Upper lobe of right lung (tissue), 1 donor: ENCODE results near the gene METTL17. TPM values are rescaled to one million over a fixed set of nuclear protein-coding genes. Genes with fewer than 3 reads are reported as not detected.

Experiments used
- ATAC-seq: fragments of 200-7000 bp; cut with Tn5 transposase; one replicate; pipeline ENCODE4 v1.9.1; 2020; ENCODE audit warnings: mild to moderate bottlenecking, moderate library complexity
- DNase-seq: peaks from one replicate; pipeline ENCODE4 v3.0.0-alpha.2; 2020
- H3K27ac ChIP-seq: fragments of 200-600 bp; one replicate; pipeline ENCODE4 v1.8.0; 2022
- H3K27me3 ChIP-seq: fragments of 200-600 bp; one replicate; pipeline ENCODE4 v1.8.0; 2022; ENCODE audit warnings: mild to moderate bottlenecking
- H3K36me3 ChIP-seq: fragments of 200-600 bp; one replicate; pipeline ENCODE4 v1.8.0; 2022
- H3K4me1 ChIP-seq: fragments of 200-600 bp; one replicate; pipeline ENCODE4 v1.8.0; 2022
- H3K4me3 ChIP-seq: fragments of 200-600 bp; one replicate; pipeline ENCODE4 v1.8.0; 2022; ENCODE audit warnings: mild to moderate bottlenecking
- H3K9me3 ChIP-seq: fragments of 200-600 bp; one replicate; pipeline ENCODE4 v1.8.0; 2022
- intact Hi-C: fragments of 100-400 bp; cut with DNase I; formaldehyde crosslinking; loops from one replicate; pipeline ENCODE4 v1.11.0; 2022
- microRNA-seq: library from miRNA; unstranded; fragments of <30 nt; microRNA quantifications from one replicate; pipeline ENCODE4 v1.2.0, GENCODE V29; 2020; ENCODE audit warnings: borderline microRNAs expressed
- total RNA-seq: library from RNA; stranded (reverse); fragmentation: NEBNext Ultra II Directional; extraction: Animal tissue kit (Norgen Biotek cat#: 25700); gene quantifications from one replicate; pipeline ENCODE4 v1.2.1, GENCODE V29; 2021
- TF ChIP-seq, protein P1 (sequence below): fragments of 200-600 bp; IDR thresholded peaks from one replicate; pipeline ENCODE4 v1.8.0; 2022; ENCODE audit warnings: antibody characterized with exemption
- donor health status: DM: no; HTN: yes; CAD: no; lungs with severe emphysema.

METTL17 gene
- total RNA-seq, 1 donor from 2014 or later: 51.0 TPM

DNA sequence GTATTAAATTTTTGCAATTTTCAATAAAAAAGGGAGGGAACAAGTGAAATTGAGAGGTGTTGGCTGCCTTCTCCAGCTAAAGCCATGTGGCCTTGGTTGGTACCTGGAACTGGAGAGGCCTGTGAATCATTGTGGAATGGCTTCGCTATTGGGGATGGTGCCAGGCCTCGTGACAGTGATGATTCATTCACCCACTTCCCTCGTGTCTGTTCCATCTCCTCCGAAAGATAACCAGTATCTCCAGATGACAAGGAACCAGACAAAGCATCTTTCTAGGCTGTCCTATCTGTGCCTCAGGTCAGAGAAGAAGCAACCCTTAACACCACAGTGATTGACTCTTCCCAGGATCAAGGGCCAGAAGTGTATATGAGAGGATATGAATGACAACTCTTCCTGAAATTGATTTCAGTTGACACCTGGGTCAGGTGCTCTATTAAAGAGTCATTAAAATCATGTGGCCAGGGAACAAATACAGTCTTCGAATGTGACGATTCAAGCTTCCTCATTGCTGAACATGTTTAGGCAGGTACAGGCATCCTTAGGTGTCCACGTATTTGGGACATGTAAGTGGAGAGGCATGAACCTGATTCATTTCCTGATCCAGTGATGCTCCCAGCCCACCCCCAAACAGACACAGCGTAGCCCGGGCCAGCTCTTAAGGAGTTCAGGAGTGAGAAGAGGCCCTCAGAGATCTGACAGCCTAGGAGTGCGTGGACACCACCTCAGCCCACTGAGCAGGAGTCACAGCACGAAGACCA lies 52.1 kb downstream of the METTL17 start, which contains the start of gene RNASE7:
Gene RNASE7 (plus strand): TSS at position 687 of the 758 bp plus-strand sequence. CDS start 631 bp downstream, outside the sequence.
- DNase-seq: no peak
- TF ChIP-seq, protein P1, sequence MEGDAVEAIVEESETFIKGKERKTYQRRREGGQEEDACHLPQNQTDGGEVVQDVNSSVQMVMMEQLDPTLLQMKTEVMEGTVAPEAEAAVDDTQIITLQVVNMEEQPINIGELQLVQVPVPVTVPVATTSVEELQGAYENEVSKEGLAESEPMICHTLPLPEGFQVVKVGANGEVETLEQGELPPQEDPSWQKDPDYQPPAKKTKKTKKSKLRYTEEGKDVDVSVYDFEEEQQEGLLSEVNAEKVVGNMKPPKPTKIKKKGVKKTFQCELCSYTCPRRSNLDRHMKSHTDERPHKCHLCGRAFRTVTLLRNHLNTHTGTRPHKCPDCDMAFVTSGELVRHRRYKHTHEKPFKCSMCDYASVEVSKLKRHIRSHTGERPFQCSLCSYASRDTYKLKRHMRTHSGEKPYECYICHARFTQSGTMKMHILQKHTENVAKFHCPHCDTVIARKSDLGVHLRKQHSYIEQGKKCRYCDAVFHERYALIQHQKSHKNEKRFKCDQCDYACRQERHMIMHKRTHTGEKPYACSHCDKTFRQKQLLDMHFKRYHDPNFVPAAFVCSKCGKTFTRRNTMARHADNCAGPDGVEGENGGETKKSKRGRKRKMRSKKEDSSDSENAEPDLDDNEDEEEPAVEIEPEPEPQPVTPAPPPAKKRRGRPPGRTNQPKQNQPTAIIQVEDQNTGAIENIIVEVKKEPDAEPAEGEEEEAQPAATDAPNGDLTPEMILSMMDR: no peak
- Histone ChIP-seq H3K27me3 (no peaks in the 10 kb centered on the region), H3K27ac (no peak within 1 kb of the TSS), H3K4me1 (peaks cover 30% of the 10 kb centered on the region), H3K4me3 (no peak within 1 kb of the TSS), H3K36me3 (no peaks in the 10 kb centered on the region), H3K9me3 (no peaks in the 10 kb centered on the region)
- ATAC-seq: no peak
- intact Hi-C loops: no loop called here

DNA sequence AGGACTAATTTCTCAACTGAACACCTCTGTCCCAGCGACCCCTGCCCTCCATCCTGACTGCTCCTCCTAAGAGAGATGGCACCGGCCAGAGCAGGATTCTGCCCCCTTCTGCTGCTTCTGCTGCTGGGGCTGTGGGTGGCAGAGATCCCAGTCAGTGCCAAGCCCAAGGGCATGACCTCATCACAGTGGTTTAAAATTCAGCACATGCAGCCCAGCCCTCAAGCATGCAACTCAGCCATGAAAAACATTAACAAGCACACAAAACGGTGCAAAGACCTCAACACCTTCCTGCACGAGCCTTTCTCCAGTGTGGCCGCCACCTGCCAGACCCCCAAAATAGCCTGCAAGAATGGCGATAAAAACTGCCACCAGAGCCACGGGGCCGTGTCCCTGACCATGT lies 53.1 kb downstream of the METTL17 start:
- TF ChIP-seq, protein P1: no peak
- no peak overlapping the region for H3K4me3 ChIP-seq
- no peaks in the 10 kb centered on the region for H3K27me3 ChIP-seq
- peaks cover 33% of the 10 kb centered on the region for H3K4me1 ChIP-seq
- DNase-seq (no peak), ATAC-seq (peak; percentile 6)
- H3K27ac ChIP-seq: no peak overlapping the region
- H3K36me3 ChIP-seq: no peaks in the 10 kb centered on the region
- intact Hi-C loops: no loop called here
- no peaks in the 10 kb centered on the region for H3K9me3 ChIP-seq

DNA sequence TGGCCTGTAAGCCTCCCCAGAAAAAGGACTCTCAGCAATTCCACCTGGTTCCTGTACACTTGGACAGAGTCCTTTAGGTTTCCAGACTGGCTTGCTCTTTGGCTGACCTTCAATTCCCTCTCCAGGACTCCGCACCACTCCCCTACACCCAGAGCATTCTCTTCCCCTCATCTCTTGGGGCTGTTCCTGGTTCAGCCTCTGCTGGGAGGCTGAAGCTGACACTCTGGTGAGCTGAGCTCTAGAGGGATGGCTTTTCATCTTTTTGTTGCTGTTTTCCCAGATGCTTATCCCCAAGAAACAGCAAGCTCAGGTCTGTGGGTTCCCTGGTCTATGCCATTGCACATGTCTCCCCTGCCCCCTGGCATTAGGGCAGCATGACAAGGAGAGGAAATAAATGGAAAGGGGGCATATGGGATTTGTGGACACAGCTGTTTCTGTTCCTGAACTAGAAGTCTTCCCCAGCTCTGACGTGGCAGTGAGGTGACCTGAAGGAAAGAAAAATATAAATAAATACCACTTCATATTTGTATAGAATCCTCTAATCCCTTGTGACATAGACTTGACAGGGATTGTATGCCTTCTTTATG lies 53.7 kb downstream of the METTL17 start:
- Histone ChIP-seq H3K36me3 (no peaks in the 10 kb centered on the region), H3K27me3 (no peaks in the 10 kb centered on the region), H3K9me3 (no peaks in the 10 kb centered on the region), H3K4me3 (no peak overlapping the region), H3K4me1 (peaks cover 34% of the 10 kb centered on the region), H3K27ac (no peak overlapping the region)
- TF ChIP-seq, protein P1: no peak
- DNase-seq: no peak
- ATAC-seq: no peak
- intact Hi-C loops: no loop called here

DNA sequence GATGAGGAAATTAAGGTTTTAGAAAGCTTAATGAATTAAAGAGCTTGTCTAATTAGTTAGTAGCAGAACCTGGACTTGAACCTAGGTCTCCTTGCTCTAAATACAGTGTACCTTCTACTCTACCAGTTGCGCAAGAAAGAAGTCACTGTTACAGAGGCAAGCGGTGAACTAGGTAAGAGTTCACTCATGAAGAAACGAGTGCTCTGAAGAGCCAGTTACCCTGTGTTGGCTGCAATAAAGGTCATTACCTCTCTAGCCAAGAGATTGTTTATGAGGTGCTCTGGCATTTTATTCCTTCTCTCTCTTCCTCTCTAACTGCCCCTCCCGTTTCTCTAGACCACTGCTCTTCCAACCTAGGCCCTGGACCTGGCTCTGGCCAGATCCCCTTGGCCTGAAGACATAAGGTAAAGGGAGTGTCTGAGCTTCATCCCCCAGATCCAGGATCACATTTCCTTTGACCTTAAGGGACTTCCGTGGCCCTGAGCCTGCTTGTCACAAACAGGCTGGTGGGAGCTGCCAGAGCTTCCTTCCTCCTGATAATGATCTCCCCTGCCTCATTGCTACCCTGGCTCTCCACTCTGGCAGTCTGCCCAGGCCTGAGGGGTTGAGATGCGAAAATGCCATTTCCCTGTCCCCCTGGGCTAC lies 54.3 kb downstream of the METTL17 start:
- no peak for DNase-seq
- no peaks in the 10 kb centered on the region for H3K27me3 ChIP-seq
- TF ChIP-seq, protein P1: no peak
- no peak overlapping the region for H3K27ac ChIP-seq
- ATAC-seq: peak; percentile 37
- H3K4me3 ChIP-seq: no peak overlapping the region
- no peaks in the 10 kb centered on the region for H3K9me3 ChIP-seq
- peaks cover 28% of the 10 kb centered on the region for H3K4me1 ChIP-seq
- no peaks in the 10 kb centered on the region for H3K36me3 ChIP-seq
- intact Hi-C loops: no loop called here

Small RNAs within 50 kb of the gene (microRNA-seq; reads per million reads assigned to microRNA genes)
- not detected for gene MIR6717

Other genes with a start within 250 kb of the METTL17 start
- not detected for gene EDDM3A, start 244.1 kb upstream of the METTL17 start, total RNA-seq
- gene EDDM3B, start 221.6 kb upstream of the METTL17 start, total RNA-seq: not detected
- gene RNASE6, start 208.7 kb upstream of the METTL17 start, total RNA-seq: 20.3 TPM
- gene RNASE1, start 187.1 kb upstream of the METTL17 start, total RNA-seq: 888 TPM
- gene RNASE3, start 98.6 kb upstream of the METTL17 start, total RNA-seq: not detected
- 4.1 TPM for gene RNASE2, start 34.5 kb upstream of the METTL17 start, total RNA-seq
- not detected for gene SLC39A2, start 9.3 kb downstream of the METTL17 start, total RNA-seq
- gene NDRG2, start 35.1 kb downstream of the METTL17 start, total RNA-seq: 127 TPM
- gene TPPP2, start 40.2 kb downstream of the METTL17 start, total RNA-seq: not detected
- not detected for gene RNASE13, start 44.8 kb downstream of the METTL17 start, total RNA-seq
- not detected for gene RNASE7, start 52.4 kb downstream of the METTL17 start, total RNA-seq
- gene RNASE8, start 67.8 kb downstream of the METTL17 start, total RNA-seq: not detected
- gene ARHGEF40, start 80.3 kb downstream of the METTL17 start, total RNA-seq: 39.2 TPM
- 52.8 TPM for gene ZNF219, start 108.7 kb downstream of the METTL17 start, total RNA-seq
- gene TMEM253, start 111.1 kb downstream of the METTL17 start, total RNA-seq: 0.67 TPM
- not detected for gene OR5AU1, start 166.1 kb downstream of the METTL17 start, total RNA-seq